Spinal cord (tissue), 10 donors: Measurements from ENCODE around the gene PPP6R3. TPM values are rescaled to one million over a fixed set of nuclear protein-coding genes. Genes with fewer than 3 reads are reported as not detected.

Experiments used
- DNase-seq, 6 donors: peaks; one replicate each; pipeline versions ENCODE4 v3.0.0 to v3.0.0-alpha.2; 2013 to 2015; ENCODE audit warnings: low spot score in 6 of 6, low read depth in 4 of 6
- H3K27ac ChIP-seq: one replicate; pipeline ENCODE4 v1.5.1; 2013; ENCODE audit warnings: low read depth, low read length, control low read depth
- H3K27me3 ChIP-seq: one replicate; pipeline ENCODE4 v1.6.1; 2013; ENCODE audit warnings: low read length; ENCODE audit not compliant: control insufficient read depth, insufficient read depth
- H3K36me3 ChIP-seq: one replicate; pipeline ENCODE4 v1.6.1; 2013; ENCODE audit warnings: low read length; ENCODE audit not compliant: control insufficient read depth, insufficient read depth
- H3K4me1 ChIP-seq: one replicate; pipeline ENCODE4 v1.6.1; 2013; ENCODE audit warnings: low read length; ENCODE audit not compliant: control insufficient read depth, insufficient read depth
- H3K4me3 ChIP-seq: one replicate; pipeline ENCODE4 v1.5.1; 2013; ENCODE audit warnings: low read depth, low read length, control low read depth
- H3K9me3 ChIP-seq: one replicate; pipeline ENCODE4 v1.6.1; 2013; ENCODE audit warnings: low read length; ENCODE audit not compliant: control insufficient read depth, insufficient read depth
- WGBS: methylation state at CpG from one replicate; pipeline ENCODE4 v1.1.5; 2013; ENCODE audit warnings: missing lambda C conversion rate; ENCODE audit not compliant: insufficient coverage; 5-methylcytosine and 5-hydroxymethylcytosine counted together
- polyA plus RNA-seq, 2 donors: library from polyadenylated mRNA; unstranded; fragments of 120-200 nt; gene quantifications; one replicate each; pipeline ENCODE4 v1.2.1, GENCODE V29; 2013; ENCODE audit not compliant: insufficient read length in 2 of 2
- total RNA-seq, 2 donors: library from RNA; depleted of rRNA in 1 of 2; stranded (reverse); fragments of 120-200 nt in 1 of 2; fragments of >200 nt in 1 of 2; gene quantifications; one replicate each; pipeline versions ENCODE4 v1.2.3 to v1.2.4, GENCODE V29; 2013 to 2014
- donor health status: healthy.

The PPP6R3 gene
- total and polyA plus RNA-seq, 4 donors, result 62.4 to 154 (median 94.0) TPM

- peaks cover 28% of the 10 kb centered on the region for H3K36me3 ChIP-seq
These were observed 129.1 kb downstream of the PPP6R3 start for GRCh38 chr11:68589547-68590216.

GRCh38 chr11:68591719-68592118 is 131.2 kb downstream of the PPP6R3 start:
- no peak for DNase-seq
- H3K27ac ChIP-seq, result no peak overlapping the region
- H3K4me3 ChIP-seq, result no peak overlapping the region
- H3K9me3 ChIP-seq, result no peaks in the 10 kb centered on the region
- H3K36me3 ChIP-seq, result peaks cover 36% of the 10 kb centered on the region
- no peaks in the 10 kb centered on the region for H3K4me1 ChIP-seq
- no CpG with 5 or more reads among the region's 5 CpGs for WGBS
- H3K27me3 ChIP-seq, result no peaks in the 10 kb centered on the region

More at GRCh38 chr11:68589547-68590216, 129.1 kb downstream of the PPP6R3 start:
- H3K4me3 ChIP-seq, result no peak overlapping the region
- no peak overlapping the region for H3K27ac ChIP-seq
- peak in 1 of 6 donors; percentile 55 for DNase-seq
- no peaks in the 10 kb centered on the region for H3K4me1 ChIP-seq
- 72% methylated on average over 3 of the region's 7 CpGs for WGBS
- no peaks in the 10 kb centered on the region for H3K27me3 ChIP-seq
- H3K9me3 ChIP-seq, result no peaks in the 10 kb centered on the region

- Histone ChIP-seq H3K27ac (no peak overlapping the region), H3K36me3 (peaks cover 46% of the 10 kb centered on the region), H3K4me1 (no peaks in the 10 kb centered on the region), H3K4me3 (no peak overlapping the region), H3K27me3 (no peaks in the 10 kb centered on the region), H3K9me3 (no peaks in the 10 kb centered on the region)
- no CpG with 5 or more reads among the region's 2 CpGs for WGBS
- no peak for DNase-seq
These were observed 132.9 kb downstream of the PPP6R3 start for GRCh38 chr11:68593441-68593840.

GRCh38 chr11:68594123-68594522 is 133.6 kb downstream of the PPP6R3 start:
- H3K27ac ChIP-seq, result no peak overlapping the region
- no peaks in the 10 kb centered on the region for H3K4me1 ChIP-seq
- DNase-seq, result no peak
- WGBS, result no CpG with 5 or more reads among the region's 4 CpGs
- H3K9me3 ChIP-seq, result no peaks in the 10 kb centered on the region
- H3K36me3 ChIP-seq, result peaks cover 45% of the 10 kb centered on the region
- no peaks in the 10 kb centered on the region for H3K27me3 ChIP-seq
- no peak overlapping the region for H3K4me3 ChIP-seq

GRCh38 chr11:68596231-68596630 is 135.7 kb downstream of the PPP6R3 start:
- H3K9me3 ChIP-seq, result no peaks in the 10 kb centered on the region
- H3K27ac ChIP-seq, result no peak overlapping the region
- no peak overlapping the region for H3K4me3 ChIP-seq
- WGBS, result 97% methylated on average over 4 of the region's 4 CpGs
- no peaks in the 10 kb centered on the region for H3K4me1 ChIP-seq
- DNase-seq, result no peak
- H3K36me3 ChIP-seq, result peaks cover 55% of the 10 kb centered on the region
- H3K27me3 ChIP-seq, result no peaks in the 10 kb centered on the region

- Histone ChIP-seq H3K4me3 (no peak overlapping the region), H3K4me1 (no peaks in the 10 kb centered on the region), H3K27me3 (no peaks in the 10 kb centered on the region), H3K36me3 (peaks cover 65% of the 10 kb centered on the region), H3K27ac (no peak overlapping the region), H3K9me3 (no peaks in the 10 kb centered on the region)
- WGBS, result 97% methylated on average over 3 of the region's 7 CpGs
- DNase-seq, result no peak
These were observed 138.5 kb downstream of the PPP6R3 start for GRCh38 chr11:68598816-68599653.

- DNase-seq, result no peak
- H3K36me3 ChIP-seq, result peaks cover 63% of the 10 kb centered on the region
- 100% methylated on average over 2 of the region's 7 CpGs for WGBS
- H3K4me1 ChIP-seq, result no peaks in the 10 kb centered on the region
- H3K27me3 ChIP-seq, result no peaks in the 10 kb centered on the region
- H3K27ac ChIP-seq, result no peak overlapping the region
- no peaks in the 10 kb centered on the region for H3K9me3 ChIP-seq
- no peak overlapping the region for H3K4me3 ChIP-seq
These were observed 140.6 kb downstream of the PPP6R3 start for GRCh38 chr11:68601147-68601546.

- no peaks in the 10 kb centered on the region for H3K9me3 ChIP-seq
- no peak overlapping the region for H3K4me3 ChIP-seq
- no peaks in the 10 kb centered on the region for H3K4me1 ChIP-seq
- WGBS, result 84% methylated on average over 7 of the region's 13 CpGs
- H3K27ac ChIP-seq, result no peak overlapping the region
- H3K27me3 ChIP-seq, result no peaks in the 10 kb centered on the region
- DNase-seq, result no peak
- H3K36me3 ChIP-seq, result peaks cover 53% of the 10 kb centered on the region
These were observed 149.2 kb downstream of the PPP6R3 start for GRCh38 chr11:68609761-68610160.

GRCh38 chr11:68610452-68611116 is 150.0 kb downstream of the PPP6R3 start:
- Histone ChIP-seq H3K4me1 (no peaks in the 10 kb centered on the region), H3K27ac (no peak overlapping the region), H3K36me3 (peaks cover 56% of the 10 kb centered on the region), H3K4me3 (no peak overlapping the region), H3K9me3 (no peaks in the 10 kb centered on the region), H3K27me3 (no peaks in the 10 kb centered on the region)
- DNase-seq, result peak in 3 of 6 donors; percentile 7 to 48 (median 46)
- 75% methylated on average over 1 of the region's 1 CpG for WGBS
